ENCODE measurements around the gene SPINK1.

DNA sequence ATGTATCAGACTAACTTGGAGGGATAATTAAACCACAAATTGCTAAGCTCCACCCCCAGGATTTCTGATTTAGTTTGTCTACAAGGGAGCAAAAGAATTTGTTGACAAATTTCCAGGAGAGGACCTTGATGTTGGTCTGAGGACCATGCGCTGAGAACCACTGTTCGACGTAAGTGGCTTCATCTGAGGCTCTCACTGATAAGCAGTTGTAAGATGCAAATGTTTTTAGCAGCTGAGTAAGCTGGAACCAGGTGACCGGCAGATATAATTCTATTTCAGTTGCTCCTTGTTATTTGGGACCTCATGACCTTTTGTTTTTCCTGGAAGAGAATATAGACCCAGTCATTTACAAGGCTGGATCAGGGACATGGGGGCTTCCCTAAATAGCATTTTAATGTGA is 14.1 kb upstream of the SPINK1 start:
- TF ChIP-seq, protein P1, sequence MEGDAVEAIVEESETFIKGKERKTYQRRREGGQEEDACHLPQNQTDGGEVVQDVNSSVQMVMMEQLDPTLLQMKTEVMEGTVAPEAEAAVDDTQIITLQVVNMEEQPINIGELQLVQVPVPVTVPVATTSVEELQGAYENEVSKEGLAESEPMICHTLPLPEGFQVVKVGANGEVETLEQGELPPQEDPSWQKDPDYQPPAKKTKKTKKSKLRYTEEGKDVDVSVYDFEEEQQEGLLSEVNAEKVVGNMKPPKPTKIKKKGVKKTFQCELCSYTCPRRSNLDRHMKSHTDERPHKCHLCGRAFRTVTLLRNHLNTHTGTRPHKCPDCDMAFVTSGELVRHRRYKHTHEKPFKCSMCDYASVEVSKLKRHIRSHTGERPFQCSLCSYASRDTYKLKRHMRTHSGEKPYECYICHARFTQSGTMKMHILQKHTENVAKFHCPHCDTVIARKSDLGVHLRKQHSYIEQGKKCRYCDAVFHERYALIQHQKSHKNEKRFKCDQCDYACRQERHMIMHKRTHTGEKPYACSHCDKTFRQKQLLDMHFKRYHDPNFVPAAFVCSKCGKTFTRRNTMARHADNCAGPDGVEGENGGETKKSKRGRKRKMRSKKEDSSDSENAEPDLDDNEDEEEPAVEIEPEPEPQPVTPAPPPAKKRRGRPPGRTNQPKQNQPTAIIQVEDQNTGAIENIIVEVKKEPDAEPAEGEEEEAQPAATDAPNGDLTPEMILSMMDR (IDR thresholded peaks at IDR 0.05; ENCODE audit: poor library complexity, severe bottlenecking): no peak
- TF ChIP-seq MXI1 (conservative IDR thresholded peaks at IDR 0.05; ENCODE audit: poor library complexity, severe bottlenecking) (no peak), TAF1 (IDR thresholded peaks at IDR 0.05; ENCODE audit: low read depth) (no peak), RAD21 (conservative IDR thresholded peaks at IDR 0.05) (no peak), POLR2AphosphoS5 (IDR thresholded peaks at IDR 0.05) (no peak)
- TF ChIP-seq, protein P2, sequence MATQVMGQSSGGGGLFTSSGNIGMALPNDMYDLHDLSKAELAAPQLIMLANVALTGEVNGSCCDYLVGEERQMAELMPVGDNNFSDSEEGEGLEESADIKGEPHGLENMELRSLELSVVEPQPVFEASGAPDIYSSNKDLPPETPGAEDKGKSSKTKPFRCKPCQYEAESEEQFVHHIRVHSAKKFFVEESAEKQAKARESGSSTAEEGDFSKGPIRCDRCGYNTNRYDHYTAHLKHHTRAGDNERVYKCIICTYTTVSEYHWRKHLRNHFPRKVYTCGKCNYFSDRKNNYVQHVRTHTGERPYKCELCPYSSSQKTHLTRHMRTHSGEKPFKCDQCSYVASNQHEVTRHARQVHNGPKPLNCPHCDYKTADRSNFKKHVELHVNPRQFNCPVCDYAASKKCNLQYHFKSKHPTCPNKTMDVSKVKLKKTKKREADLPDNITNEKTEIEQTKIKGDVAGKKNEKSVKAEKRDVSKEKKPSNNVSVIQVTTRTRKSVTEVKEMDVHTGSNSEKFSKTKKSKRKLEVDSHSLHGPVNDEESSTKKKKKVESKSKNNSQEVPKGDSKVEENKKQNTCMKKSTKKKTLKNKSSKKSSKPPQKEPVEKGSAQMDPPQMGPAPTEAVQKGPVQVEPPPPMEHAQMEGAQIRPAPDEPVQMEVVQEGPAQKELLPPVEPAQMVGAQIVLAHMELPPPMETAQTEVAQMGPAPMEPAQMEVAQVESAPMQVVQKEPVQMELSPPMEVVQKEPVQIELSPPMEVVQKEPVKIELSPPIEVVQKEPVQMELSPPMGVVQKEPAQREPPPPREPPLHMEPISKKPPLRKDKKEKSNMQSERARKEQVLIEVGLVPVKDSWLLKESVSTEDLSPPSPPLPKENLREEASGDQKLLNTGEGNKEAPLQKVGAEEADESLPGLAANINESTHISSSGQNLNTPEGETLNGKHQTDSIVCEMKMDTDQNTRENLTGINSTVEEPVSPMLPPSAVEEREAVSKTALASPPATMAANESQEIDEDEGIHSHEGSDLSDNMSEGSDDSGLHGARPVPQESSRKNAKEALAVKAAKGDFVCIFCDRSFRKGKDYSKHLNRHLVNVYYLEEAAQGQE (IDR thresholded peaks at IDR 0.05; ENCODE audit: borderline replicate concordance): no peak
